MCF 10A (cell line): ENCODE results near the gene ACAP2. TPM values are rescaled to one million over a fixed set of nuclear protein-coding genes. Genes with fewer than 3 reads are reported as not detected.

Source experiments
- BruUV-seq: library from RNA; stranded (reverse); fragments of 400-500 nt; replicated peaks from 2 replicates; lab custom pipeline; 2021; lab: Mats Ljungman, UMichigan
- CTCF ChIA-PET: fragments of 300-600 bp; sonication (Branson Sonifier 250); formaldehyde crosslinking; extraction: SDS; loops from one replicate; lab custom pipeline; 2021; ENCODE audit warnings: antibody characterized with exemption, inconsistent platforms; lab: Yijun Ruan, JAX
- POLR2A ChIA-PET: fragments of 300-600, 350-650 bp; sonication (Branson Sonifier 250); formaldehyde crosslinking; extraction: SDS; loops from one replicate; lab custom pipeline; 2020; ENCODE audit warnings: antibody characterized with exemption, inconsistent platforms; lab: Yijun Ruan, JAX
- DNase-seq: peaks from one replicate; pipeline ENCODE4 v3.0.0-alpha.2; 2018; ENCODE audit not compliant: unreplicated experiment
- H3K27ac Mint-ChIP-seq: one replicate; pipeline ENCODE4 v1.8.0; 2022; ENCODE audit warnings: mild to moderate bottlenecking, low read depth, mixed read lengths; ENCODE audit not compliant: unreplicated experiment
- H3K27me3 Mint-ChIP-seq: one replicate; pipeline ENCODE4 v1.8.0; 2022; ENCODE audit warnings: mixed read lengths; ENCODE audit not compliant: insufficient read depth, unreplicated experiment
- H3K36me3 Mint-ChIP-seq: one replicate; pipeline ENCODE4 v1.8.0; 2022; ENCODE audit warnings: mild to moderate bottlenecking, moderate library complexity, mixed read lengths; ENCODE audit not compliant: insufficient read depth, unreplicated experiment
- H3K4me1 Mint-ChIP-seq: one replicate; pipeline ENCODE4 v1.8.0; 2022; ENCODE audit warnings: mixed read lengths; ENCODE audit not compliant: insufficient read depth, unreplicated experiment
- H3K4me3 Mint-ChIP-seq: one replicate; pipeline ENCODE4 v1.8.0; 2022; ENCODE audit warnings: mild to moderate bottlenecking, moderate library complexity, mixed read lengths; ENCODE audit not compliant: unreplicated experiment
- H3K9me3 Mint-ChIP-seq: one replicate; pipeline ENCODE4 v1.8.0; 2022; ENCODE audit warnings: mixed read lengths; ENCODE audit not compliant: unreplicated experiment
- intact Hi-C: fragments of 100-400 bp; cut with micrococcal nuclease; formaldehyde crosslinking; loops from 2 replicates; pipeline ENCODE4 v1.14.1; 2022
- total RNA-seq: library from RNA; stranded (reverse); gene quantifications from 2 replicates; pipeline ENCODE4 v1.2.3, GENCODE V29; 2022
- TF ChIP-seq, protein P1 (sequence below): fragments of 200-600 bp; IDR thresholded peaks from one replicate; pipeline ENCODE4 v1.8.0; 2022; ENCODE audit warnings: antibody characterized with exemption, mild to moderate bottlenecking; ENCODE audit not compliant: unreplicated experiment

ACAP2 gene
- total RNA-seq, 1 experiment from 2014 or later: 53.2 TPM

DNA sequence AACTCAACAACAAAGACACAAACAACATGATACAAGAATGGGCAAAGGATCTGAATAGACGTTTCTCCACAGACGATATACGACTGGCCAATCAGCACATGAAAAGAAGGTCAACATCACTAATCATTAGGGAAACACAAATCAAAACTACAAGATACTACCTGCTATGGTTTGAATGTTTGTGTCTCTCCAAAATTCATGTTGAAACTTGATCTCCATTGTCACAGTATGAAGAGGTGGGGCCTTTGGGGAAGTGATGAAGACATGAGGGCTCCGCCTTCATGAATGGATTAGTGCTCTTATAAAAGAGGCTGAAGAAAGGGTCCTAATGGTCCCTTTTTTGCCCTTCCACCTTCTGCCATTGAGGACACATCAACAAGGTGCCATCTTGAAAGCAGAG, 32.3 kb downstream of the ACAP2 start:
- no peak for DNase-seq
- no peak overlapping the region for H3K4me3 Mint-ChIP-seq
- TF ChIP-seq, protein P1, sequence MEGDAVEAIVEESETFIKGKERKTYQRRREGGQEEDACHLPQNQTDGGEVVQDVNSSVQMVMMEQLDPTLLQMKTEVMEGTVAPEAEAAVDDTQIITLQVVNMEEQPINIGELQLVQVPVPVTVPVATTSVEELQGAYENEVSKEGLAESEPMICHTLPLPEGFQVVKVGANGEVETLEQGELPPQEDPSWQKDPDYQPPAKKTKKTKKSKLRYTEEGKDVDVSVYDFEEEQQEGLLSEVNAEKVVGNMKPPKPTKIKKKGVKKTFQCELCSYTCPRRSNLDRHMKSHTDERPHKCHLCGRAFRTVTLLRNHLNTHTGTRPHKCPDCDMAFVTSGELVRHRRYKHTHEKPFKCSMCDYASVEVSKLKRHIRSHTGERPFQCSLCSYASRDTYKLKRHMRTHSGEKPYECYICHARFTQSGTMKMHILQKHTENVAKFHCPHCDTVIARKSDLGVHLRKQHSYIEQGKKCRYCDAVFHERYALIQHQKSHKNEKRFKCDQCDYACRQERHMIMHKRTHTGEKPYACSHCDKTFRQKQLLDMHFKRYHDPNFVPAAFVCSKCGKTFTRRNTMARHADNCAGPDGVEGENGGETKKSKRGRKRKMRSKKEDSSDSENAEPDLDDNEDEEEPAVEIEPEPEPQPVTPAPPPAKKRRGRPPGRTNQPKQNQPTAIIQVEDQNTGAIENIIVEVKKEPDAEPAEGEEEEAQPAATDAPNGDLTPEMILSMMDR: no peak
- H3K27ac Mint-ChIP-seq: no peak overlapping the region
- H3K9me3 Mint-ChIP-seq: peaks cover 5% of the 10 kb centered on the region
- no TSS peak for BruUV-seq
- H3K36me3 Mint-ChIP-seq: peaks cover 7% of the 10 kb centered on the region
- no peaks in the 10 kb centered on the region for H3K27me3 Mint-ChIP-seq
- peaks cover 16% of the 10 kb centered on the region for H3K4me1 Mint-ChIP-seq
- intact Hi-C loops: no loop called here
- ChIA-PET POLR2A (interaction anchor here (1.1 to 1.6 kb wide), 3 partner anchors 21 to 33 kb away, joined by 3 to 5 read pairs (median 5); partner anchors contain the start of gene ACAP2), CTCF (interaction anchor here (0.6 kb wide), 1 partner anchor 140 kb away, joined by 3 read pairs; no protein-coding TSS in a partner anchor)

DNA sequence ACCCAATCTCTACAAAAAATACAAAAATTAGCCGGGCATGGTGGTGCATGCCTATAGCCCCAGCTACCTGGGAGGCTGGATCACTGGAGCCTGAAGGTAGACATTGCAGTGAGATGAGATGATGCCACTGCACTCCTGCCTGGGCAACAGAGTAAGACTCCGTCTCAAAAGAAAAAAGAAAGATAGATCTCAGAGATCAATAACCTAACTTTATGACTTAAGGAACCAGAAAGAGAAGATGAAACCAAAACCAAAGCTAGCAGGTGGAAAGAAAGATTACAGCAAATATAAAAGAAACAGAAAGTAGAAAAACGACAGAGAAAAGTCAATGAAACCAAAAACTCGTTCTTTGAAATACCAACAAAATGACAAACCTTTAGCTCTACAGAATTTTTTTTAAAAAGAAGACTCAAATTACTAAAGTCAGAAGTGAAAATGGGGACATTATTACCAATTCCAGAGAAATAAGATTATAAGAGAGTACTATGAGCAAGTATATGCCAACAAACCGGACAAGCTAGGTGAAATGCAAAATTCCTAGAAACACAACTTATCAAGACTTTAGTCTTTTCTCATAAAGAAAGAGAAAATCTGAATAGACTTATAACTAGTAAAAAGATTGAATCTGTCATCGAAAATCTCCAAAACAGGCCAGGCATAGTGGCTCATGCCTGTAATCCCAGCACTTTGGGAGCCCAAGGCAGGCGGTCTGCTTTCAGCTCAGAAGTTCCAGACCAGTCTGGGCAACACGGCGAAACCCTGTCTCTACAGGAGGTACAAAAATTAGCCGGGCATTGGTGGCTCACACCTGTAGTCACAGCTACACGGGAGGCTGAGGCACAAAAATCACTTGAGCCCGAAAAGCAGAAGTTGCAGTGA, 35.0 kb downstream of the ACAP2 start:
- Mint-ChIP-seq H3K36me3 (peaks cover 7% of the 10 kb centered on the region), H3K9me3 (peaks cover 5% of the 10 kb centered on the region), H3K27me3 (no peaks in the 10 kb centered on the region), H3K4me3 (no peak overlapping the region), H3K27ac (no peak overlapping the region), H3K4me1 (peaks cover 6% of the 10 kb centered on the region)
- no TSS peak for BruUV-seq
- intact Hi-C loops: no loop called here
- no peak for DNase-seq
- ChIA-PET POLR2A (interaction anchor here (1.6 to 2.4 kb wide), 3 partner anchors 9 to 35 kb away, joined by 3 to 7 read pairs (median 5); partner anchors contain the start of gene ACAP2), CTCF (interaction anchor here (1.1 kb wide), 1 partner anchor 17 kb away, joined by 3 read pairs; no protein-coding TSS in a partner anchor)
- TF ChIP-seq, protein P1: no peak

DNA sequence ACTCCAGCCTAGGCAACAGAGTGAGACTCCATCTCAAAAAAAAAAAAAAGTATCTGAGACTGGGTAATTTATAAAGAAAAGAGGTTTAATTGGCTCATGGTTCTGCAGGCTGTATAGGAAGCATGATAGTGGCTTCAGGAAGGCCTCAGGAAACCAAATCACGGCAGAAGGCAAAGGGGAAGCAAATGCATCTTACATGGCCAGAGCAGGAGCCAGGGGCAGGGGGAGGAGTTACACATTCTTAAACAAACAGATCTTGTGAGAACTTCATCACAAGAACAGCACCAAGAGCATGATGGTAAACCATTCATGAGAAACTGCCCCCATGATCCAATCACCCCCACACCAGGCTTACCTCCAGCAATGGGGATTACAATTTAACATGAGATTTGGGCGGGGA, 37.2 kb downstream of the ACAP2 start:
- no peaks in the 10 kb centered on the region for H3K27me3 Mint-ChIP-seq
- peaks cover 6% of the 10 kb centered on the region for H3K4me1 Mint-ChIP-seq
- peaks cover 7% of the 10 kb centered on the region for H3K36me3 Mint-ChIP-seq
- TF ChIP-seq, protein P1: no peak
- no peak for DNase-seq
- ChIA-PET POLR2A (interaction anchor here (1.3 to 2.4 kb wide), 2 partner anchors 16 to 37 kb away, joined by 4 to 7 read pairs; partner anchors contain the start of gene ACAP2), CTCF (no interaction called here)
- H3K4me3 Mint-ChIP-seq: no peak overlapping the region
- BruUV-seq: no TSS peak
- H3K9me3 Mint-ChIP-seq: peaks cover 5% of the 10 kb centered on the region
- intact Hi-C loops: no loop called here
- H3K27ac Mint-ChIP-seq: no peak overlapping the region

DNA sequence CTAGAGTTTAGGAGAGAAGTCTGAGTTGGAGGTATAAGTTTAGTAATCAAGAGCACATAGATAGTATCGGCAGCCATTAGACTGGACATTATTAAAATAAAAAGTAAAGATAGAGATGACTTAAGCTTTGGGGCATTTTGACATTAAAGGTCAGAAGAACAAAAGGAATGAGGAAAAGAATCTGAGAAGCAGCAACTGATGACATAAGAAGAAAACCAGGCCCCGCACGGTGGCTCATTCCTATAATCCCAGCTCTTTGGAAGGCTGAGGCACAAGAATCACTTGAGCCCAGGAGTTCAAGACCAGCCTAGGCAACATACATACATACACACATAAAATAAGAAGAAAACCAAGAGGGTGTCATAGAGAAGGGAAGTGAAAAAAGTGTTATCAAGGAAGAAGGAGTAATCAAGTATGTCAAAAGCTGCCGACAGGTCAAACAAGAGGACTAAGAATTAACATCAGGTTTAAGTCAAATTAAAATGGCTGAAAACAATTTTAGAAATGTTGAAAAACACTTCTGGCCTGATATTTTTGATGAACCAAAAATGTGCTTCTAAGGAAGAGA, 38.9 kb downstream of the ACAP2 start:
- no peaks in the 10 kb centered on the region for H3K4me1 Mint-ChIP-seq
- no TSS peak for BruUV-seq
- H3K36me3 Mint-ChIP-seq: peaks cover 7% of the 10 kb centered on the region
- CTCF ChIA-PET: no interaction called here
- peaks cover 5% of the 10 kb centered on the region for H3K9me3 Mint-ChIP-seq
- POLR2A ChIA-PET: no interaction called here
- TF ChIP-seq, protein P1: no peak
- DNase-seq: no peak
- H3K4me3 Mint-ChIP-seq: no peak overlapping the region
- no peaks in the 10 kb centered on the region for H3K27me3 Mint-ChIP-seq
- intact Hi-C loops: no loop called here
- no peak overlapping the region for H3K27ac Mint-ChIP-seq
